ENCODE measurements around the gene NSG2. TPM values are rescaled to one million over a fixed set of nuclear protein-coding genes. Genes with fewer than 3 reads are reported as not detected.
A peak's percentile ranks its signal among the peaks of the same experiment; 100 is the strongest.

Gene NSG2
- total RNA-seq = under 1 TPM in 1 of 2 donors, not detected in 1; 0.14 TPM
- polyA plus RNA-seq = not detected

DNA sequence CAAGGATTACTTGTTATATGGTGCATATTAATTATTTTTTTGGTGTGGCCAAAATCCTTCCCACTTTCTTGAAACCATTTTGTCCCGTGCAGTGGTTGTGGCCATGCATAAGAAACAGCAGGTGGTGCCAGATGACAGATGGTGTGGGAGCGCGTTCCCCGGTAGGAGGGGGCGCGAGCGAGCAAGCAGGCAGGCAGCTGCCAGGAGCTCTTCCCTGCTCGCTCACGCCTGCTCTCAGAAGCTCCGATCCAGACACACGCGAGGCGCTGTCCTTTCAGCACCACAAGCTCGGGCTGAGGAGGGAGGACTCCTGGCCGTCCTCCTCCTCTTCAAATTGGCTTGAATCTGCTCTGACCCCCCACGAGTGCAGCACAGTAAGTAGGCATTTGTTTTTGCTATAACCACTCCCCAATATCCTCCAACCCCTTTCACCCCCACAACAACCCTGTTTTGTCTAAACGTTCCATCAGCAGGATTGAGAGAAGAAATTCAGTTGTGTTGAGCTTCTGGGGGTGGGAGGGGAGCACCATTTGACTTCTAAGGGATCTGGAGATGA, at the start of gene NSG2:
NSG2 (plus strand) TSS at position 237 of the 556 bp plus-strand sequence. CDS start 1,050 bp downstream, outside the sequence.
- no peak for TF ChIP-seq HNF4G (IDR thresholded peaks at IDR 0.05)
- peak; percentile 80 for TF ChIP-seq CTCF (IDR thresholded peaks at IDR 0.05; ENCODE audit: low read depth, low read length, missing input control)
- no peak for TF ChIP-seq EGR1 (IDR thresholded peaks at IDR 0.05; ENCODE audit: low read depth in 2 of 2)
- TF ChIP-seq ZBTB33 (IDR thresholded peaks at IDR 0.05) = no peak
- TF ChIP-seq SP1 (IDR thresholded peaks at IDR 0.05) = no peak
- TF ChIP-seq JUND (IDR thresholded peaks at IDR 0.05) = no peak
- TF ChIP-seq FOXA2 (IDR thresholded peaks at IDR 0.05) = no peak
- TF ChIP-seq, protein P1, sequence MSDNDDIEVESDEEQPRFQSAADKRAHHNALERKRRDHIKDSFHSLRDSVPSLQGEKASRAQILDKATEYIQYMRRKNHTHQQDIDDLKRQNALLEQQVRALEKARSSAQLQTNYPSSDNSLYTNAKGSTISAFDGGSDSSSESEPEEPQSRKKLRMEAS (IDR thresholded peaks at IDR 0.05) = peak; percentile 1
- no peak for TF ChIP-seq RXRA (IDR thresholded peaks at IDR 0.05)
- no peak for TF ChIP-seq NR2F2 (IDR thresholded peaks at IDR 0.05)
- TF ChIP-seq RAD21 (IDR thresholded peaks at IDR 0.05) = peak; percentile 92 to 95
- no peak for TF ChIP-seq GABPA (IDR thresholded peaks at IDR 0.05 in 1 of 2, conservative IDR thresholded peaks at IDR 0.05 in 1 of 2)
- TF ChIP-seq HNF4A (conservative IDR thresholded peaks at IDR 0.05) = no peak
- no peak for TF ChIP-seq TAF1 (conservative IDR thresholded peaks at IDR 0.05)
- no peak for TF ChIP-seq ATF3 (IDR thresholded peaks at IDR 0.05)
- peak; percentile 100 for TF ChIP-seq REST (IDR thresholded peaks at IDR 0.05)
- no peak for TF ChIP-seq FOXA1 (IDR thresholded peaks at IDR 0.05)
- no peak for TF ChIP-seq YY1 (IDR thresholded peaks at IDR 0.05)
- H3K27ac ChIP-seq (ENCODE audit: low read depth in 1 of 2, low read length in 2 of 2) = no peak within 1 kb of the TSS
- no peaks in the 10 kb centered on the region for H3K27me3 ChIP-seq (ENCODE audit: control insufficient read depth in 4 of 4, insufficient read depth in 4 of 4, low read length in 3 of 4)
- no peak within 1 kb of the TSS for H3K4me3 ChIP-seq (ENCODE audit: low read depth in 1 of 3, low read length in 3 of 3)
- peaks cover 0 to 12% (median 10%) of the 10 kb centered on the region in 4 donors for H3K4me1 ChIP-seq (ENCODE audit: control insufficient read depth in 4 of 4, insufficient read depth in 4 of 4, low read length in 3 of 4)
- peak; percentile 69 for DNase-seq (ENCODE audit: low spot score)
- no peaks in the 10 kb centered on the region for H3K9me3 ChIP-seq (ENCODE audit: control insufficient read depth in 4 of 4, low read length in 3 of 4)
- no peak within 1 kb of the TSS for H3K9ac ChIP-seq (ENCODE audit: low read depth in 1 of 2, low read length in 2 of 2)
- 4% methylated on average over 17 of the region's 17 CpGs for WGBS
- H3K36me3 ChIP-seq (ENCODE audit: control insufficient read depth in 4 of 4, insufficient read depth in 3 of 4, low read depth in 1 of 4, low read length in 3 of 4) = no peaks in the 10 kb centered on the region
